22Rv1 (cell line): ENCODE data around the gene IZUMO1R.
"Not testable (repeated sequence)": the region's sequence is repeated elsewhere in the genome, so short reads cannot be mapped to it uniquely, and the experiment has no call there.

ENCODE experiments used
- H3K27ac ChIP-seq: fragments of 450-650 bp; 2 replicates; pipeline ENCODE4 v1.5.1; 2017
- ZFX ChIP-seq: fragments of 450-650 bp; IDR thresholded peaks from 2 replicates; pipeline ENCODE4 v1.6.1; 2017; ENCODE audit warnings: antibody characterized with exemption, borderline replicate concordance
- TF ChIP-seq, protein P1 (sequence below): fragments of 450-650 bp; IDR thresholded peaks from 2 replicates; pipeline ENCODE4 v1.5.1; 2017; ENCODE audit warnings: mild to moderate bottlenecking

The IZUMO1R gene

DNA sequence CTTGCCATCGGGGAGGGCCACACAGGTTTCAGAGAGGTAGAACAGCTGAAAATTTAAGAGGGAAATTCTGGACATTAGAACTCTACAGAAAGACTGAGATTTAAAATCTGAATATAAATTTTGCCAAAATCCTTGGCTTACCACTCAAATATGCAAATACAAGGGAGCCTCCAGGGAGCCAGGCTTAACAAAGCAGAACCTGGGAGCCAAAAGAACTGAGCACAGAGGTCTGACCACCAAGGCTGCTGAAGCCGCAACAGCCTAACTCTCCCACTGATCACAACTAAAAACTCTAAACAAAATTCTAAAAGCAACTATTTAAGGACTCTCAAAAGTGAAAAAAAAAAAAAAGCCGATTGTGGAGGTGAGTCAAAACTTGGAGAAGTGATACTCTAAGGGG is 34.3 kb downstream of the IZUMO1R start:
- TF ChIP-seq, protein P1, sequence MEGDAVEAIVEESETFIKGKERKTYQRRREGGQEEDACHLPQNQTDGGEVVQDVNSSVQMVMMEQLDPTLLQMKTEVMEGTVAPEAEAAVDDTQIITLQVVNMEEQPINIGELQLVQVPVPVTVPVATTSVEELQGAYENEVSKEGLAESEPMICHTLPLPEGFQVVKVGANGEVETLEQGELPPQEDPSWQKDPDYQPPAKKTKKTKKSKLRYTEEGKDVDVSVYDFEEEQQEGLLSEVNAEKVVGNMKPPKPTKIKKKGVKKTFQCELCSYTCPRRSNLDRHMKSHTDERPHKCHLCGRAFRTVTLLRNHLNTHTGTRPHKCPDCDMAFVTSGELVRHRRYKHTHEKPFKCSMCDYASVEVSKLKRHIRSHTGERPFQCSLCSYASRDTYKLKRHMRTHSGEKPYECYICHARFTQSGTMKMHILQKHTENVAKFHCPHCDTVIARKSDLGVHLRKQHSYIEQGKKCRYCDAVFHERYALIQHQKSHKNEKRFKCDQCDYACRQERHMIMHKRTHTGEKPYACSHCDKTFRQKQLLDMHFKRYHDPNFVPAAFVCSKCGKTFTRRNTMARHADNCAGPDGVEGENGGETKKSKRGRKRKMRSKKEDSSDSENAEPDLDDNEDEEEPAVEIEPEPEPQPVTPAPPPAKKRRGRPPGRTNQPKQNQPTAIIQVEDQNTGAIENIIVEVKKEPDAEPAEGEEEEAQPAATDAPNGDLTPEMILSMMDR = no peak
- TF ChIP-seq ZFX = no peak
- H3K27ac ChIP-seq = no peak overlapping the region

DNA sequence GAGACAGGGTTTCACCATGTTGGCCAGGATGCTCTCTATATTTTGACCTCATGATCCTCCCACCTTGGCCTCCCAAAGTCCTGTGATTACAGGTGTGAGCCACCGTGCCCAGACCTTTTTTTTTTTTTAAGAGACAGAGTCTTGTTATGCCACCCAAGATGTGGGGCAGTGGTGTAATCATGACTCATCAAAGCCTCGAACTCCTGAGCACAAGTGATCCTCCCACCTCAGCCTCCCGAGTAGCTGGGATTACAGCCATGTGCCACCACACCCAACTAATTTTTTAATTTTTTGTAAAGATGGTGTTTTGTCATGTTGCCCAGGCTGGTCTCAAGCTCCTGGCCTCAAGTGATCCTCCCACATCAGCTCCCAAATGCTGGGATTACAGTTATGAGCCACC is 37.9 kb downstream of the IZUMO1R start:
- H3K27ac ChIP-seq = no peak overlapping the region
- TF ChIP-seq, protein P1 = no peak
- TF ChIP-seq ZFX = no peak

DNA sequence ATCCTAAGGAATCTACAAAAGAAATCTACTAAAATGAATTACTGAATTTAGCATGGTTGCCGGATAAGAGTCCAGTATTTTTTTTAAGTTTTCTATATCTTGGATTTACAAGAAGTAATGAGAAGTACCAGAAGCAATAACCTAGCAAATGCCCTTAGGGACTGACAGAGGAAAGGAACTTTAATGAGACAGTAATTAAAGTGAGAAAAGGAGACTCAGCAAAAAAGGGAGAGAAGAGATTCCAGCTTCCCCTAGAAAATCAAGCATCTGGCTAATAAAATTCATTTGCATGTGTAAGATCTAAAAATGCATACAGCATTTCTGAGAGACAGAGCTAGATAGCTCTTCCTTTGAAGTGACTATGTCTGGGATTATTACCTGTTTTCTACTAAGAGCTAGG is 39.1 kb downstream of the IZUMO1R start:
- no peak for TF ChIP-seq ZFX
- TF ChIP-seq, protein P1 = no peak
- no peak overlapping the region for H3K27ac ChIP-seq

DNA sequence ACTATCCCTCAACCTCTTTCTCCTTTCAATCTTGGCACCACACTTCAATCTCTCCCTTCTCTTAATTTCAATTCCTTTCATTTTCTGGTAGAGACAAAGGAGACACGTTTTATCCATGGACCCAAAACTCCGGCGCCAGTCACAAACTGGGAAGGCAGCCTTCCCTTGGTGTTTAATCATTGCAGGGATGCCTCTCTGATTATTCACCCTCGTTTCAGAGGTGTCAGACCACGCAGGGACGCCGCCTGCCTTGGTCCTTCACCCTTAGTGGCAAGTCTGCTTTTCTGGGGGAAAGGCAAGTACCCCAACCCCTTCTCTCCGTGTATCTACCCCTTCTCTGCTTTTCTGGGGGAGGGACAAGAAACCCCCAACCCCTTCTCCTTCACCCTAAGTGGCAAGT is 41.9 kb downstream of the IZUMO1R start:
- not testable (repeated sequence) for H3K27ac ChIP-seq

DNA sequence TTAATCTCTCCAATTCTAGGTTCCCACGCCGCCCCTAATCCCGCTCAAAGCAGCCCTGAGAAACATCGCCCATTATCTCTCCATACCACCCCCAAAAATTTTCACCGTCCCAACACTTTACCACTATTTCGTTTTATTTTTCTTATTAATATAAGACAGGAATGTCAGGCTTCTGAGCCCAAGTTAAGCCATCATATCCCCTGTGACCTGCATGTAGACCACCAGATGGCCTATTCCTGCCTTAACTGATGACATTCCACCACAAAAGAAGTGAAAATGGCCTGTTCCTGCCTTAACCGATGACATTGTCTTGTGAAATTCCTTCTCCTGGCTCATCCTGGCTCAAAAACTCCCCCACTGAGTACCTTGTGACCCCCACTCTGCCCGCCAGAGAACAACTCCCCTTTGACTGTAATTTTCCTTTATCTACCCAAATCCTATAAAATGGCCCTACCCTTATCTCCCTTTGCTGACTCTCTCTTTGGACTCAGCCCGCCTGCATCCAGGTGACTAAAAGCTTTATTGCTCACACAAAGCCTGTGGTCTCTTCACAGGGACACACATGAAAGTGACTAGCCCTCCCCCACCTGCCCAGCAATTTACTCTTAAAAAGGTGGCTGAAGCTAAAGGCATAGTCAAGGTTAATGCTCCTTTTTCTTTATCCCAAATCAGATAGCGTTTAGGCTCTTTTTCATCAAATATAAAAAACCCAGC is 46.6 kb downstream of the IZUMO1R start:
- H3K27ac ChIP-seq = not testable (repeated sequence)
